Measurements from ENCODE around the gene SLC25A38.

Gene SLC25A38

GRCh38 chr3:39376959-39377634 is 6.1 kb upstream of the SLC25A38 start:
- DNase-seq: no peak

GRCh38 chr3:39378088-39378487 is 5.1 kb upstream of the SLC25A38 start:
- no peak for DNase-seq

- no peak for DNase-seq
These were observed 4.0 kb upstream of the SLC25A38 start for GRCh38 chr3:39378957-39379777.

DNA sequence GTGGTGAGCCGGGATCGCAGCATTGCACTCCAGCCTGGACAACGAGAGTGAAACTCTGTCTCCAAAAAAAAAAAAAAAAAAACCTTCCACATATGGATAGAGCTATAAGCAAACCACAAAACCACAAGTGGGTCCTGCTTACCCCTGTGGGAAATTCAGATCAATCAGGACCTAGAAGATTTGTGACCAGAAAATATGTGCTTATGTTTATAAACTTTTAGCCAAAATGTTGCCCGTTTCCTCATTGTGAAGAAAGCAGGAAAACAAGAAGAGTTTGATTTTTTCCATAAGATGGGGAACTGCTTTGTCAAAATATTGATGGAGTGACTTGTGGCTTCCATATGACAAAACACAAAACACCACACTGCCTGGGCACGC is 3.4 kb upstream of the SLC25A38 start:
- DNase-seq: no peak

GRCh38 chr3:39381432-39381831 is 1.7 kb upstream of the SLC25A38 start:
- no peak for DNase-seq

DNA sequence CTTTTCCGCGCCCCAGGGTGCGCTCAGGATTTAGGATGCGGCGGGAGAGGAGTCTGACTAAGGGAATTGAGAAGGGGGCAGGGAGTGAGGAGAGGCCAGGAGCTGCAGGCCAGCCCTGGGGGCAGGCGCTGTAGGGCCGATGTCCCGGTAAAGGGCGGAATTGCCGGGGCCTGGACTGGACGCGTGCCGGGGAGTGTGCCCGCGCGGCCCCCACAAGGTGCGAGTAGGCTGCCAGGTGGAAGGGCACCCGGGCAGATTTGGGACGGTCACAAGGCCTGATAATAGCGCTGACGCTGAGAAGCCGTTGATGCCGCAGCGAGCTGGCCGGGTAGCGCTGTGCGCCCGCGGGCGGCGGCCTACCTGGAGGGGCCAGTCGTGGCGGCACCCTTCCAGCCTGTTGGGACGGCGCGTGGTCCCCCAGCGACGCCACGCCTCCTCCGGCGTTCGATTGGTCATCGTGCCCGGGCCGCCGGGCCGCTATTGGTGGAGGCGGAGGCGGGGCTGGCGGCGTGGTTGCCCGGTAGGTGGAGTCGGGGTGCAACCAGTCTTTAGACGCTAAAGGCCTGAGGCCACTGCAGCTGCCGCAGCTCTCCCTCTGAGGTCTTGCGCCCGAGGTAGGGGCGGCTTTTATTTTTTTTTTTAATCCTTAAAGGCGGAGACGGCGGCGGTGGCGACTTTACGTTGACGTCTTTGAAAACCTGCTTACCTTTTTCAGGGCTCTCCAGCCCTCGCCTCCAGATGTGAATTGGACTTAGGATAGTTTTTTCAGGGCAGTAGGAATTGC is 903 bp downstream of the SLC25A38 start:
- DNase-seq: no peak

- DNase-seq: no peak
These were observed 1.5 kb downstream of the SLC25A38 start for GRCh38 chr3:39384665-39385000.

DNA sequence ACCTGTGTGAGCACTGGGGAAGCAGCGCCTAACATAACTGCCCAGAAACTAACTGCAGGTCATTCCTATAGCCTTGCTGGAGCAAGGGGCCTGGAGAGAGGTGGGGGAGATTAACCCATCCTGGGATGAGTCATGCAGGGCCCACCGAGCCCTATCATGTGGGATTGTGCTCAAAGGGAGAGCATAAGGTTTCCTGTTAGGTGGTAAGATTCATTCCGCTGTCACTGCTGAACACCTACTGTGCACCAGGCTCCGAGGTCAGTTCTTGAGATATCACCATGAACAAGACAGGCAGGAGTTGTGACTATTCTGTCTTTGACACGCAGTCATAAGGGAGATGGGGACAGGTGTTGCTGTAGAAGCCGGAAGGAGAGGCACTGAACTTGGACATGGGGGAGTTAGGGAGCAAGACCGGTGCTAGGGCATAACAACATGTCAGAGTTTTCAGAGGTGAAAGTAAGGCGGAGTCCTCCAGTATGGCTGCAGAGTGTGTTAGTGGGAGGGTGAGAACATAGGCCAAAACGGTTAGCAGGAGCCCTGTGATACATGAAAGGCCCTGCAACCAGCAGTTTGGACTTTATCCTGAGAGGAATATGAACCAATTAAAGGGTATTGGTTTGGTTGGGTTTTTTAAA is 2.4 kb downstream of the SLC25A38 start:
- no peak for DNase-seq

DNA sequence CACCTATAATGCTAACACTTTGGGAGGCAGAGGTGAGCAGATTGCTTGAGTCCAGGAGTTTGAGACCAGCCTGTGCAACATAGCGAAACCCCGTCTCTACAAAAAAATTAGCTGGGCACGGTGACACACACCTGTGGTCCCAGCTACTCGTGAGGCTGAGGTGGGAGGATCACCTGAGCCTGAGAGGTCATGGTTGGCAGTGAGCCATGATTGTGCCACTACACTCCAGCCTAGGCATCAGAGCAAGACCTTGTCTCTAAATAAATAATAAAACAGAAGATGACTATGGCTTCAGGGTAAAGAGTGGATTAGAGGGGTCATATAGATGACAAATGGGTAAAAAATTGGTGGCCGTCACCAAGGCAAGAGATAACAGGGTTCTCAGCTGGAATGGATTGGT is 3.1 kb downstream of the SLC25A38 start:
- DNase-seq: no peak

DNA sequence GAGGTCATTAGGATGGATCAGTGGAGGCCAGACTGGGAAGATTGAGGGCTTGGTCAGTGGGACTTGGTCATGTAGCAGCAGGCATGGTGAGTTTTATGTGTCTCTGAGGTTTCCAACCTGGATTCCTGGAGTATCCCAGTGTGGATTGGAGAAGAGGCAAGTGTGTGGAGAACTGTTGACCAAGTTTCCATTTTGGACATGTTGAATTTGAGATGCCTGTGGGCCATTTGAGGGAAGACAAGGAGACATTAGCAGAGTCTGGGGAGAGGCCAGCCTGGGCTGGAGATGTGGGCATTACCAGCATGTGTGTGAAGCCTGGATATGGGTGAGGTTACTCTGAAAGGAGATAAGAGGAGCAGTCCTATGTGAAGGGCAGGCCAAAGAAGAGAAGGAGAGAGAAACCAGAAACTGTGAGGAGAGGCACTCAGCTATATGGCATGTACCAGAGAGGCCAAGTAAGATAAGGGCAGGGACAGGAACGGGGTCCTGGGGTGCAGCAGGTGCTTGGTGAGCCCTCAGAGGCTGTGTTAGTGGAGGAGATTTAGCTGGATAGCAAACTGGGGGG is 4.3 kb downstream of the SLC25A38 start:
- no peak for DNase-seq

GRCh38 chr3:39388153-39388552 is 5.0 kb downstream of the SLC25A38 start:
- no peak for DNase-seq

DNA sequence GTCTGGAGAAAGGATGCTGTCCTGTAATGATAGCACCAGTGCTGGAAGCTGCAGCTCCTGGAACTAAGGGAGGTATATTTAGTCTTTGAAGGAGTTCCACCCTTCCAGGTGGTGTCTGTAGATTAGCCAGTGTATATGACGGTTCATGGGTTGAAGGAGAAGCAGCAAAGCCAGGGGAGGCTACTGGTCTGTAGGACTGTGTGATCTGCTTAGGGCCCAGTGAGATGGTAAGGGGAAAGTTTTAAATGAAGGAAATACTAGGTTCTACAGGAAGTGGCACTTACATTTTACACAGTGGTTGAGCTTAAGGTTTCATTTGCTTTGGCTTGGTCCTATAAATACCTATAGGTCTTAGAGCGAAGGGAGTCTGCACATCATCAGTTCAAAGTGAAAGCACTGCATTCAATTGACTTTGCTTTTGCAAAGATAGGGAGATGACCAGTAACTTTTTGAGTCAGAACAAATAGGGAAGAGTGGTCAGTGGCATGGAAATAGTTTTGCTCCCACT is 5.6 kb downstream of the SLC25A38 start:
- no peak for DNase-seq

- no peak for DNase-seq
These were observed 7.0 kb downstream of the SLC25A38 start for GRCh38 chr3:39390181-39390580.

DNA sequence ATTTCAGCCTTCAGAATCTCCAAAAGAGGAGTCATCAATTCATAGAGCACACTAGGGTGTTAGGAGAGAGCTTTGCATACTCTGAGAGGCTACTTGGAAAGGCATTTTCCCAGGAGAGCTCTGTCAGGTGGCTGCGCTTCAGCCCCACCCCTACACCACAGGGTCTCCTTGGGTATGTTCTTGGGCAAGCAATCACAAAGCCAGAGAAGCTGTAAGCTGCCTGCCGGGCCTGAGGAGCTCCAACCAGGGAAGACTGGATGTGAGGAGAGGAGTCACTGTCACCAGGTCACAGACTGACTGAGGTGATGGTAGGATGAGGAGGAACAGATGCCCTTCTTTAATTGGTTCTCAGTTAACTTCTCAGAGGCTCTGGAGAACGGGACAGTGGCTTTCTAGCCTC is 13.5 kb downstream of the SLC25A38 start:
- no peak for DNase-seq

DNA sequence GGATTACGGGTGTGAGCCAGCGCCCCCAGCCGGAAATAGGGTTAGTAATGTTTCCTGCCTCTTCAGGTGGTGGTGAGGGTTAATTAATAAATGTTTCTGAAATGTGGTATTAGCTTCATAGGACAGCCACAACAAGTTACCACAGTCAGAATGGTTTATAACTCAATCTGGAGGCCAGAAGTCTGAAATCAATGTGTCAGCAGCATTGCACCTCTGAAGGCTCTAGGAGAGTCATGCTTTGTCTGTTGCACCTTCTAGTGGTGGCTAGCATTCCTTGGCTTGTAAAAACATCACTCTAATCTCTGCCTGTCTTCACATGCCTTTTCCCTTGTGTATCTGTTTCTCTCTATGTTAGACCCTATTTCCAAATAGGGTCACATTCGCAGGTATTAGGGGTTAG is 15.5 kb downstream of the SLC25A38 start:
- DNase-seq: no peak

GRCh38 chr3:39401983-39402382 is 18.8 kb downstream of the SLC25A38 start:
- DNase-seq: no peak

- DNase-seq: no peak
These were observed 21.9 kb downstream of the SLC25A38 start for GRCh38 chr3:39404943-39405686.

DNA sequence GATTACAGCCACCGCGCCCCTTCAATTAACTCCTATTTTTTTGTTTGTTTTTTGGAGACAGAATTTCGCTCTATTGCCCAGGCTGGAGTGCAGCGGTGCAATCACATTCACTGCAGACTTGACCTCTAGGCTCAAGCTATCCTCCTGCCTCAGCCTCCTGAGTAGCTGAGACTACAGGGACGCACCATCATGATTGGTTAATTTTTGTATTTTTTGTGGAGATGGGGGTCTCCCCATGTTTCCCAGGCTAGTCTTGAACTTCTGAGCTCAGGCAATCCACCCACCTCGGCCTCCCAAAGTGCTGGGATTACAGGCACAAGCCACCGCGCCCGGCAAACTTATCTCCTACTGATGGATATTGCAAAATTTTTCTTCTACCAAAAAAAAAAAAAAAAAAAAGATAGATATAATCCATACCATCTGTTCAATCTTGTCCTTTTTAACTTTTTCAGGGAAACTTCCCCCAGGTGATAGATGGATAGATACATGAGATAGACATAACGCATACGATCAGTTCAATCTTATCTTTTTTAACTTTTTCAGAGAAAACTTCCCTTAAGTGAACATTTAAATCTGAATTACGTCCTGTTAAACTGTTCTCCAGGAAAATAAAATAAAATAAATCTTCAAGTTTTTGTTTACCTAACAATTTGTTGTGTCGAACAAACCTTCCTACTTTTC is 22.7 kb downstream of the SLC25A38 start:
- no peak for DNase-seq

DNA sequence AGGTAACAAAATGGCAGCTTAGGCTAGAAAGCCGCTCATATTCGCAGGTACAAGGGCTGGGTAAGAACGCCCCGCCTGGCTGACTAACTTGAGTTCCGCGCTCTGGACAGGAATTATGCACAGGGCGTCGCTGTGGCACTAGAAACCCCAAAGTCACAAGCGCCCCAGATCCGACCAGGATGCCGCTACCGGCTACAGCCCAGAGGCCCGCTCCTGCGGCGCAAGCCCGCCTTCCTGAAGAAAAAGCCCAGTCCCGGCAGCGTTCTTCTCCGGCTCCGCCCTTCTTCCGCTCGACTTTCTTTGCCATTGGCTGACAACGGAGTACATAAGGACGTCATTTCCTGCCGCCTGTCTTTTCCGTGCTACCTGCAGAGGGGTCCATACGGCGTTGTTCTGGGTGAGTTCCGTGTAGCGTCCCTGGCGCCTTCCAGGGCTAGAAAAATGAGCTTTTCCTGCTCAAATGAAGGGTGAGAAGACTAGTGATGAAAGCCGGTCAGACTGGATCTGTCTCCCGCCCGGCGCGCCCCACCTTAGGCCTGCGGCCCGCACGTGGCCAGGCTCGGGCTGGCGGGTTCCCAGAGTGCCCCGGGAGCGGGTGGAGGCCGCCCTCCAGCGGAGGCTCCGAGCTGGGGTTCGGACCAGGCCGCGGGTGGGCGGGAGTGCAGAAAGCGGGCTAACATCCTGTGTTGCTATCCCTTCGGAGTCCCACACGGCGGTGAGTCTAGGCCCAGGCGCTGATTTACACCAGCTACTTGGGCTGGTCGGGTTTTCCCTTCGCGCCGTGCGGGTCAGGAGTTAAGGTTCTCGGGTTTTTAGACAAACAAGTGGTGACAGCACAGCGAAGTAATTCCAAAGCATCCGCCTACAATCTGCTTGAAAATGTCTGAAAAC is 23.4 kb downstream of the SLC25A38 start, which contains the start of gene RPSA:
Gene RPSA, plus strand, starts transcription at position 353 of the 891 bp plus-strand sequence. CDS start 934 bp downstream, outside the sequence.
- DNase-seq: peak; percentile 52 to 98 (median 91)
